ENCODE measurements around the gene GPR39. TPM values are rescaled to one million over a fixed set of nuclear protein-coding genes. Genes with fewer than 3 reads are reported as not detected.
A peak's percentile ranks its signal among the peaks of the same experiment; 100 is the strongest.

The GPR39 gene
- total RNA-seq, 1 experiment from 2014 or later: 20.9 TPM

GRCh38 chr2:132589111-132589830, 172.7 kb downstream of the GPR39 start:
- intact Hi-C loops (cut with micrococcal nuclease; ENCODE audit: unreplicated experiment): no loop called here

GRCh38 chr2:132589966-132590365, 173.4 kb downstream of the GPR39 start:
- Histone ChIP-seq H2AFZ (no peak overlapping the region), H3K79me2 (ENCODE audit: low read depth) (peaks cover 42% of the 10 kb centered on the region), H3K27ac (no peak overlapping the region), H3K4me3 (no peak overlapping the region), H3K4me1 (replicated peaks; ENCODE audit: insufficient read depth) (no peaks in the 10 kb centered on the region), H3K9me3 (ENCODE audit: insufficient read depth, low read depth) (no peaks in the 10 kb centered on the region), H3F3A (ENCODE audit: insufficient read depth, low read depth) (no peaks in the 10 kb centered on the region; the same call in 1 of the 2 replicates), H3K27me3 (ENCODE audit: insufficient read depth, low read depth) (no peaks in the 10 kb centered on the region), H3K4me2 (no peak overlapping the region), H3K36me3 (ENCODE audit: low read depth) (0 out of 2 replicates have a peak, but pooled peaks cover 4% of the 10 kb centered on the region), H4K20me1 (ENCODE audit: insufficient read depth) (peaks cover 5% of the 10 kb centered on the region), H3K9me2 (ENCODE audit: insufficient read depth) (no peaks in the 10 kb centered on the region)
- CTCF ChIA-PET: no interaction called here
- no TSS peak for BruUV-seq (replicated peaks)
- POLR2A ChIA-PET (ENCODE audit: unreplicated experiment): no interaction called here
- intact Hi-C loops (cut with micrococcal nuclease; ENCODE audit: unreplicated experiment): no loop called here
- no peak for DNase-seq
- no peak for TF ChIP-seq CTCF (conservative IDR thresholded peaks at IDR 0.05)
- TF ChIP-seq EZH2 (IDR thresholded peaks at IDR 0.05; ENCODE audit: low read depth): no peak

More at GRCh38 chr2:132589111-132589830, 172.7 kb downstream of the GPR39 start:
- H3K9me2 ChIP-seq (ENCODE audit: insufficient read depth): no peaks in the 10 kb centered on the region
- CTCF ChIA-PET: no interaction called here
- peaks cover 36% of the 10 kb centered on the region for H3K79me2 ChIP-seq (ENCODE audit: low read depth)
- DNase-seq: no peak
- no TSS peak for BruUV-seq (replicated peaks)
- POLR2A ChIA-PET (ENCODE audit: unreplicated experiment): no interaction called here
- TF ChIP-seq CTCF (conservative IDR thresholded peaks at IDR 0.05): no peak
- no peak for TF ChIP-seq EZH2 (IDR thresholded peaks at IDR 0.05; ENCODE audit: low read depth)
- H3K36me3 ChIP-seq (ENCODE audit: low read depth): 0 out of 2 replicates have a peak, but pooled peaks cover 4% of the 10 kb centered on the region
- H3F3A ChIP-seq (ENCODE audit: insufficient read depth, low read depth): no peaks in the 10 kb centered on the region; the same call in 1 of the 2 replicates
- no peaks in the 10 kb centered on the region for H3K4me1 ChIP-seq (replicated peaks; ENCODE audit: insufficient read depth)
- H3K4me2 ChIP-seq: no peak overlapping the region
- no peak overlapping the region for H3K4me3 ChIP-seq
- no peaks in the 10 kb centered on the region for H3K27me3 ChIP-seq (ENCODE audit: insufficient read depth, low read depth)
- no peak overlapping the region for H3K27ac ChIP-seq
- no peaks in the 10 kb centered on the region for H3K9me3 ChIP-seq (ENCODE audit: insufficient read depth, low read depth)
- H4K20me1 ChIP-seq (ENCODE audit: insufficient read depth): peaks cover 5% of the 10 kb centered on the region
- H2AFZ ChIP-seq: no peak overlapping the region

GRCh38 chr2:132593171-132593570, 176.6 kb downstream of the GPR39 start:
- no TSS peak for BruUV-seq (replicated peaks)

More at GRCh38 chr2:132593171-132593570, 176.6 kb downstream of the GPR39 start:
- peak in 1 of 2 experiments; percentile 37 for DNase-seq
- Histone ChIP-seq H3K79me2 (ENCODE audit: low read depth) (peaks cover 29% of the 10 kb centered on the region; the same call in 1 of the 2 replicates), H3K9me2 (ENCODE audit: insufficient read depth) (no peaks in the 10 kb centered on the region), H4K20me1 (ENCODE audit: insufficient read depth) (peaks cover 4% of the 10 kb centered on the region), H3K36me3 (ENCODE audit: low read depth) (0 out of 2 replicates have a peak, but pooled peaks cover 4% of the 10 kb centered on the region), H3K27me3 (ENCODE audit: insufficient read depth, low read depth) (no peaks in the 10 kb centered on the region), H3K4me3 (no peak overlapping the region), H3K27ac (no peak overlapping the region), H3K4me1 (replicated peaks; ENCODE audit: insufficient read depth) (no peaks in the 10 kb centered on the region), H2AFZ (no peak overlapping the region), H3K4me2 (no peak overlapping the region), H3K9me3 (ENCODE audit: insufficient read depth, low read depth) (no peaks in the 10 kb centered on the region), H3F3A (ENCODE audit: insufficient read depth, low read depth) (no peaks in the 10 kb centered on the region; the same call in 1 of the 2 replicates)
- CTCF ChIA-PET: no interaction called here
- TF ChIP-seq CTCF (conservative IDR thresholded peaks at IDR 0.05) (no peak), EZH2 (IDR thresholded peaks at IDR 0.05; ENCODE audit: low read depth) (no peak)
- intact Hi-C loops (cut with micrococcal nuclease; ENCODE audit: unreplicated experiment): no loop called here
- POLR2A ChIA-PET (ENCODE audit: unreplicated experiment): no interaction called here
